CD4-positive, alpha-beta T cell treated with Interferon alpha-2 for 1 hour (primary cell): ENCODE results near the gene TENM4.

Source experiments
- DNase-seq, 2 donors: peaks; one replicate each; pipeline ENCODE4 v3.0.0-alpha.2; 2020 to 2022

TENM4 gene

DNA sequence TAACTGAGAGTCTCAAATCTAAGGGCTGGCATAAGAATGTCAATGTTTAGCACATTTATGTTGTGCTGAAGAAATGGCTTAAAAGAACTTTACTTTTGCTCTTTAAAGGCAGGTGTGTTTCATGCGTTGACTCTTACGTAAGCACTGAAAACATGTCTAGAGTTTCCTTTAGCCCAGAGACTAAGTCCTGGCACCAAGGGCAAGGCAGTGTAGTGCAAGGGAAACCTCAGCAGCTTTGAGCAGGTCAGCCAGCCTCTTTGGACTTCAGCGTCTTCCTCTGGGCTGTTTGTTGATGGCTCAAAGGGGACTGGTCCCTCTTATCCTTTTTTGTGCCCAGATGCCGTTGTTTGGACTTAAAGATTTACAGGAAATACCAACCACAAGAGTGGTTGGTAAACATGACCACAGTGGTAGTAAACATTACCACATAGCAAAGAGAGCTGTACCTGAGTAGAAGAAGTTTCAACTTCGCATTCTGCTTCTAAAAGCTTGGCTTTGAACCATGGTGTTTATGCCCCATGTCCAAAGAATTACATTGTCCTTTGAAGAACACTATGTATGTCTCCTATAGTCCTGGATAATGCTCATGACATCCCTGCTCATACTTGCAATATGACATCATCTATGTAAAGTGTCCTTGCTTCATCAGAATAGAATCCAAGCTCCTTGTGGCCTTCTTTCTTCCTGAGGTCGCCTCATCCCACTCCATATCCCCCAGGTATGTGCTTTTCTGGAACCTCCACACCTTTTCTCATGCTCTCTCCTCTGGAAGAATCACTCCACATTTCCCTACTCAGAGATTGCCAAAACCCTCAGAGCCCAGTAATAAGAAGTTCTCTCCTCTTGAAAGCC, 23.5 kb downstream of the TENM4 start:
- DNase-seq = no peak

GRCh38 chr11:79415912-79416311, 24.9 kb downstream of the TENM4 start:
- no peak for DNase-seq

DNA sequence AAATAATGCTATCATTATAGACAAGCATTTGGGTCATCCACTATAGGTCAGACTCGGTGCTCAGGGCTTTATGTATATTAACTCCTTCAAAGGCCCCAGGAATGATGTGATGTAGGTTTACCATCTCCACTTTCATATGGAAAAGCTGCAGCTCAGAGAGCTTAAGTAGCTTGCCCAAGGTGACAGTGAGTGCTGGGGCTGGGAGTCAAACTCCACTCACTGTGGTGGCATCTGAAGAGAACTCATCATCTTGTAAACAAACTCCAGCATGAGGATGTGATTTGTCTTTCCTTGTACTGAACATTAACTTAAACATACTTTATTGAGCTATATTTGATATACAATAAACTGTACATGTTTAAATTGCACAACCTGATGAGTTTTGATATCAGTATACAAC, 25.4 kb downstream of the TENM4 start:
- DNase-seq = no peak

GRCh38 chr11:79414644-79415317, 26.0 kb downstream of the TENM4 start:
- DNase-seq = no peak

DNA sequence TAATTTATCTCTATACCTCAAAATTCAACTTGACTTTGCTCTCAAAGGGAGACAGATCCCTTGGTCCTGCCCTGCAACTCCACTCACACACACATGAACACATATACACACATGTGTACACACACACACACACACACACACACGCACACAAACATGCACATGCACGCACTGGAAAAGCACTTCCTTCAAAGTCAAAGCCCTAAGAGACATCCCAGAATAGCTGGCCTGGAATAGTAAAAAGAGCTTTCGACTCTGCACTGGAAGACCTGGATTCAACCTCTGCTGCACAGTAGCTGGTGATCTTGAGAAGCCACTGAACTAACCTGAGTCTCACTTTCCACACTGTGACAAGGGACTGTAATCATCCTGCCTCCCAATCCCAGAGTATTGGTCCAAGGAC, 26.8 kb downstream of the TENM4 start:
- DNase-seq = no peak

- no peak for DNase-seq
Observed at GRCh38 chr11:79413268-79413667, 27.6 kb downstream of the TENM4 start.

- DNase-seq = no peak
Observed at GRCh38 chr11:79412761-79413160, 28.1 kb downstream of the TENM4 start.

GRCh38 chr11:79409330-79409729, 31.5 kb downstream of the TENM4 start:
- no peak for DNase-seq

GRCh38 chr11:79406376-79406775, 34.5 kb downstream of the TENM4 start:
- peak in 1 of 2 donors; percentile 19 for DNase-seq

- DNase-seq = no peak
Observed at GRCh38 chr11:79404806-79405205, 36.0 kb downstream of the TENM4 start.

DNA sequence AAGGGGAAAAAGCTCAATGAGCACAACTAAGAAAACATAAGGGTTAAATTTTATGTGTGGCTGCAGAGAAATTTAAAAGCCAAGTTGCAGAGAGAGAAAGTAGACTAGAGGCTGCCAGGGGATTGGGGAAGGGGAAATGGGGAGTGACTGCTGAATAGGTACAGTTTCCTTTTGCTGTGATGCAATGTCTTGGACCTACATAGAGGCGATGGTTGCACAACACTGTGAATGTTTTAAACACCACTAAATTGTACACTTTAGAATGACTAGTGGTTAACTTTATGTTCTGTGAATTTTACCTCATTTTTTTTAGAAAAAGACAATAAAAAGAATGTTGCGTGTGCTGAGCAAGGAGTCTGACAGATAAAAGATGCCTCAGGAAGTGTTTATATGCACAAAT, 36.5 kb downstream of the TENM4 start:
- DNase-seq = no peak

DNA sequence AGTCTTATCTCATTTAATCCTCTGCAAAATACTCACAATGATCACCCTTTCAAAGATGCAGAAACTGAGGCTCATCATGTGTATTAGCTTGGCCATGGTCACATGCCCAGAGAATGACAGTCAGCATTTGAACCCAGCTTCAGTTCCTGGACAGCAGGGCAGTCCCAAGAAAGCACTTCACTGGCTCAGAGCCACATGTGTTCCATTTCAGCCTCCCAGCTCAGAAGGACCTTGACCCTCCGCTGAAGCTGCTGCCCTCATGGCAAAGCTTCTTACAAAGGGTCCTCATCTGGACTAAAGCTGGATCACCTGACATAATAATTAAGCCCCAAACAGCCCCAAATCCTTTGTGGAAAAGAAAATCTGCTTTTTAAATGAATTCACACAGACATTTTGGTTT, 37.0 kb downstream of the TENM4 start:
- no peak for DNase-seq

DNA sequence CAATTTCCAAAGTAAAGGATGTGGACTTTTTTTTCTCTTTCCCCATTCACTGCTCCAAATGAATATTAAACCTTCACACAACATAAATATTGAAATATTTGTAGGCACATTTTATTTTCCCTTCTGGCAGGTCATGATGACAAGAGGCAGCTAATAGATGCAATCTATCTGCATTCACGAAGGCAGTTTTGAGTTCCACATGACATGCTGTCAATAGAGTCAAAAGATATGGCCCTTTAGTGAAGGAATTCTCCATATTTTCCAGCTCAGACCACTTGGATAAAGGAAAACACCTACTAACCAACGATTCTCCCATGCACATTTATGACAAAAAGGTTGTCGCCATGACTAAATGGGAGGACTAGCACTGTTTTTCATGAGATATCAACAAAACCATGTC, 37.9 kb downstream of the TENM4 start:
- DNase-seq = no peak

- DNase-seq = no peak
Observed at GRCh38 chr11:79400717-79401330, 40.0 kb downstream of the TENM4 start.

GRCh38 chr11:79400206-79400605, 40.6 kb downstream of the TENM4 start:
- DNase-seq = no peak

DNA sequence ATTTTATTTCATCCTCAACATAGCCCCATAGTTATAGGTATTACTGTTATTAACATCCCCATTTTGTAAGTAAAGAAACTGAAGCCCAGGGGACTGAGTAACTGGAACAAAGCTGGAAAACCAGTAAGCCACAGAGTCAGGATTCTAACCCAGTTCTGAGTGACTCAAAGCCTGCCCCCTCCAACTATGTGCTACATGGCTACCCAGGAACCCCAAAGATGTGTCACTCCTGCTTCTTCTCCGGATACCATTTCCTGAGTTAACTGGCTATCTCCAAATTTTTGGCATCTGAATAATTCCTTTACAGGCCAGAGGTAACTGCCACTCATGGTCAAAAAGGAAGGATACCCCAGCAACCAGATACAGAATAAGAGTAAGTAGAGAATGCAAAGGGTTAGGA, 43.6 kb downstream of the TENM4 start:
- no peak for DNase-seq

GRCh38 chr11:79396674-79397073, 44.2 kb downstream of the TENM4 start:
- no peak for DNase-seq

- no peak for DNase-seq
Observed at GRCh38 chr11:79396001-79396400, 44.8 kb downstream of the TENM4 start.

- no peak for DNase-seq
Observed at GRCh38 chr11:79393362-79394043, 47.3 kb downstream of the TENM4 start.

DNA sequence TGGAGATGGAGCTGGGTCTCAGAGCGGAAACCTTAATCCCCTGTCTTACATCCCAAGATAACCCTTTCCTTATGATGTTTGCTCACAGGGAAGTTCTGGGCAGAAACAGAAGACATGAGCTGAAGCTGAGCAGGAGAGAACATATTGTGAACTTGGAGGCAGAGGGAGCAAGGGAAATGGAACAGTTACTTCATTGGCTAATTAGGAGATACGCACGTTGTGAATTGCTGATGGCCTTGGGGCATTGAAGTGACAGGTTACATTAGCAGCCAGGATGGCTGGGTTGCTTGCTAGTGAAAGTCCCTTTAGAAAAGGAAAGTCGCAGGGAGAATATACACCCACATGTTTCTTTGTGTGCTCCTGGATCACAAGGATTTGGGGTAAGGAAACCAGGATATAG, 48.7 kb downstream of the TENM4 start:
- no peak for DNase-seq

DNA sequence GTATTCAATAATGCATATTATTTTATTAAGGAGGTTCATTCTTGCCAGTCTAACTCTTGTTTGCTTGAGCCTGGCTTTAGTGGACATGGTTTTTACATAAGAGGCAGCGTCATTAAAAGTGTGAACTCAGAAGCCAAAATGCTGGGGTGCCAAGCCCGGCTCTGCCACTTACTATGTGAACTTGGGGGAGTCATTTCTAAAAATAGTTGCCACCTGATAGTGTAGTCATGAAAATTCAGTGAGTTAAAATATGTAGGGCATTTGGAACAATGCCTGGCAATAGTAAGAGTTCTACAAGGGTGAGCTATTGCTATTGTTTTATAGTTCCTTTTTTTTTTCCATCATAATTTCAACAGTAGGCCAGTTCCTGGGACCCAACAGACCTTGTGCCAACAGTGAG, 49.9 kb downstream of the TENM4 start:
- DNase-seq = no peak

- no peak for DNase-seq
Observed at GRCh38 chr11:79390477-79390876, 50.4 kb downstream of the TENM4 start.

- DNase-seq = no peak
Observed at GRCh38 chr11:79388201-79388600, 52.6 kb downstream of the TENM4 start.

- no peak for DNase-seq
Observed at GRCh38 chr11:79383874-79384273, 57.0 kb downstream of the TENM4 start.
